Activated naive CD8-positive, alpha-beta T cell treated with anti-CD3 and anti-CD28 coated beads, Interleukin-2, amount 50 U/mL, for 24 hours (primary cell): Measurements from ENCODE around the gene PTPRE.

Experiments used
- ATAC-seq: fragments of 150-1000 bp; cut with Tn5 transposase; one replicate; pipeline ENCODE4 v1.10.0; 2021
- DNase-seq: peaks from one replicate; pipeline ENCODE4 v3.0.0; 2021
- H3K27ac Mint-ChIP-seq: one replicate; pipeline ENCODE4 v1.8.0; 2021; ENCODE audit warnings: mild to moderate bottlenecking, mixed read lengths
- H3K27me3 Mint-ChIP-seq: one replicate; pipeline ENCODE4 v1.8.0; 2021; ENCODE audit warnings: mixed read lengths
- H3K36me3 Mint-ChIP-seq: one replicate; pipeline ENCODE4 v1.8.0; 2021; ENCODE audit warnings: low read depth, mixed read lengths
- H3K4me1 Mint-ChIP-seq: one replicate; pipeline ENCODE4 v1.8.0; 2021; ENCODE audit warnings: mixed read lengths
- H3K4me3 Mint-ChIP-seq: one replicate; pipeline ENCODE4 v1.8.0; 2021; ENCODE audit warnings: mild to moderate bottlenecking, moderate library complexity, mixed read lengths
- H3K9me3 Mint-ChIP-seq: one replicate; pipeline ENCODE4 v1.8.0; 2021; ENCODE audit warnings: mixed read lengths

PTPRE gene

DNA sequence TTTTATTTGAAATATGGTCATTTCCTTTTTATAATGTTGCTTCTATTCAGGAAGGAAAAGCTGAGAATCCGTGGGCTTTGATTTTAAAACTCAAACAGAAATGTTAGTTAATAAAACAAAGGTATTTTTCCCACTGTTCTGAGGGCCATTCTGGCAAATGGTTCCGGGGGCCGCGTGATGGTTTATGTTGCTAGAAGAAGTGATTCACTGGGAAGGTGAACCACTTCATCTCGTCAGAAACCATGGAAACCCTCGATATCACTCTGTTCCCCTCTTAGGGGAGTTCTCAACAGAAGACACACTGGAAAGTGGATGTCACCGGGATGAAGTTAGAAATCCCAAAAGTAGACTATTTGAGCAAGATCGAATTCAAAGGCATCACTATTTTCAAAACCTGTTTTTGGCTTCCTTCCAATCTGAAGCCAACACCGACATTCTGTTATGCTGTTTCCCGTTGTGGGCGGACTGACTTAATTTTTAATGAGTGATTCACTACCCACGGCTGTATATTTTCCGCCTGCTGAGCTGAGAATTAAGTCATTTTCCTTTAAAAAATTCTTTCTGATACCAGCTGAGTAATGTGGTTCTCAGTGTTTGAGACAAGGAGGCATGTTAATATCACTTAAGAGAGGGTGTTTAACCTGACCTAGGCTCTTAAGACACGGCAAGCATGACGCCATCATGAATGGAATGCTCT, 84.1 kb downstream of the PTPRE start:
- Mint-ChIP-seq H3K27ac (peak overlapping the region; percentile 94), H3K27me3 (peaks cover 6% of the 10 kb centered on the region), H3K9me3 (no peaks in the 10 kb centered on the region), H3K36me3 (no peaks in the 10 kb centered on the region), H3K4me1 (peaks cover 58% of the 10 kb centered on the region), H3K4me3 (peak overlapping the region; percentile 60)
- DNase-seq (peak; percentile 59), ATAC-seq (peak; percentile 88)

DNA sequence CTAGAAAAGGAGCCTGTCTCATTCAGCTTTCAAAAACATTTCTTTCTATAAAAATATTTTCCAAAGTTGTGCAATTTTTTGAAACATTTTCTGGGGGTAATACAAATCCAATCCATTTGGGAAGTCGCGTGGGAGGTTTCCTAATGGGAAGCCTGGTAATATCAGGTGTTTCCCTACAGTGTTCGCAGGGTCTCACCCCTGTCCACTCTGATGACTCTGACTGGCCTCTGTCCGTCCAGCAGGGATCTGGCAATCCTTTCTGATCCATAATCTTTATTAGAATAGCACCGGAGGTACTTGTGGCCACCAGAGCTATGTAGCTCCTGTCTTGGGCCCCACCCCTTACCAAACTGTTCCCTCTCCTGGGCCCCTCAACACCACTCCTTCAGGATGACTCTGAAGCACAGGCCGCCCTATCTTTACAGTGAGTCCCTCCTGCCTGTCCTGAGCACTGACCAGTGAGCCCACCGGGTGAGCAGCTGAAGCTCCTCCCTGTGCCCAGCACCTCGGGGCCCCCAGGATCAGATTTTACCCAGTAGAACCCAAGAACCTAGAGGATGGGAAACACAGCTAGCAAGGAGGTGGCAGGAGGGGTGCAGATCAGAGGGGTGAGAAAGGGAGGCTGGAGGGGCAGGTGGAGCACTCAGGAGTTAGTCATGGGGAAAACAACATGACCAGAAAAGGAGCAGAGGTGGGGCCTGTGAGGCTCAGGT, 84.8 kb downstream of the PTPRE start:
- DNase-seq (no peak), ATAC-seq (no peak)
- H3K27me3 Mint-ChIP-seq = peaks cover 6% of the 10 kb centered on the region
- peaks cover 52% of the 10 kb centered on the region for H3K4me1 Mint-ChIP-seq
- no peaks in the 10 kb centered on the region for H3K9me3 Mint-ChIP-seq
- peak overlapping the region; percentile 60 for H3K4me3 Mint-ChIP-seq
- H3K36me3 Mint-ChIP-seq = no peaks in the 10 kb centered on the region
- peak overlapping the region; percentile 94 for H3K27ac Mint-ChIP-seq

DNA sequence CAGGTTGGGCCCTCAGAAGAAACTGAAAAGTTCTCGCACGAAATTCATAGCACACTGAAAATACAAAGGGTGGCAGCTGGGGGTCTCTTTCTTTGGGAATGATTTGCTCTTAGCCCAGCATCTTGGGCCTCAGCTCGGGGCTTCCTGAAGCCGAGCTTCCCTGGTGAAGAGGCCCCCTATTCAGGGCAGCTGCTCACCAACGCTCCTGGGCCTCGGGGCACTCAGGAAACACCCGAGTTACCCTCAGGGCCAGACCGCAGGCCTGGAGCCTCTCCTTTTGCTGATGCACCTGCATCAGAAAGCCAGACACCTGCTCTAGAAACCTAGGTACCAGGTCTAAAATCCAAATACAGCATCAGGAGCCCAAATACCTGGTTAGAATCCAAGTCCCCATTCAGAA, 85.5 kb downstream of the PTPRE start:
- no peaks in the 10 kb centered on the region for H3K36me3 Mint-ChIP-seq
- no peaks in the 10 kb centered on the region for H3K9me3 Mint-ChIP-seq
- peaks cover 46% of the 10 kb centered on the region for H3K4me1 Mint-ChIP-seq
- DNase-seq = no peak
- H3K4me3 Mint-ChIP-seq = no peak overlapping the region
- peak overlapping the region; percentile 94 for H3K27ac Mint-ChIP-seq
- no peak for ATAC-seq
- peaks cover 6% of the 10 kb centered on the region for H3K27me3 Mint-ChIP-seq

DNA sequence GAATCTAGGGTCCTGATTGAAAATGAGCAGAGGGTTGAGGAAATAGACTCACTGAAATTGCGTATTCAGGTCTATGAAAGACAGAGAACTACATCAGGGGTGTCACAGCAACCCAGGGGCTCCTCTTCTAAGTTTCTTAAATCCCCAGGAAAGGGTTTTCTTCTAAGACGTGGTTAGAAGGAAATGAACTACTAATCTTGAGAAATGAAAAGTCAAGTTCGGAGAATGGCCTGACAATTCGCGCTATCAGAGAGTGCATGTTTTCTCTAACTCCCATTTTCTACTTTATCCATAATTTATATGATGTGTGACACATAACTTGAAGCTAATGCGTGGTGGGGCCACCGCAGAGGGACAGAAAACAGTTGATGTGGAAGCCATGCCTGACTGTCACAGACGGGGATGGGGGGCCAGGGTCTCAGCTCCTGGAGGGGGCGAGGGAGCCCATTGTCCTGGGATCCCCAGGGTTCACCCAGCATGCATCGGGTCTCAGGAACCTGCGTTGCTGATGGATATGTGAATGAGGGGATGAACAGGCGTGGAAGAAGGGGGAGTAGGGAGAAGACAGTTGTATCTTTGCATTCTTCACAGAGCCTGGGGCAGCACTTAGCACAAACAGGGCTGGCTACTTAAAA, 86.3 kb downstream of the PTPRE start:
- Mint-ChIP-seq H3K27ac (no peak overlapping the region), H3K27me3 (peaks cover 10% of the 10 kb centered on the region), H3K36me3 (no peaks in the 10 kb centered on the region), H3K4me3 (no peak overlapping the region), H3K4me1 (peaks cover 46% of the 10 kb centered on the region), H3K9me3 (no peaks in the 10 kb centered on the region)
- DNase-seq = no peak
- no peak for ATAC-seq

DNA sequence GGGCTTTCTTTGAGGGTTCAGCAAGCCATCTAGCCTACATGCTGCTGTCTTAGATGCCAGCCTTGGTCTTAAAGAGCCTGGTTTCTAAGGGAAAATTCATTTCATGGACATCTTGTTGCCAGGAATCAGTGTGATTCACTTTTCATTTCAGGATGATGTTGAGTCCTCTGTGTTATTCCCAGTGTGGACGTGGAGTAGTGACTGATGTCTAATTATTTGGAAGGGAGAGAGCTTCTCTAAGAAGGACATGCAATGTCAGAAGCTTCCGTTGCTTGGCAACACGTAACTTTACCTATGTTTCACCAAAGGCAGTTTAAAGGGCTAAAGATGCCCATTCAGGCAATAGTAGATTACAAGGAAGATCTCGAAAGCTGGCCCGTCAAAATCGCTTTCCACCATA, 89.0 kb downstream of the PTPRE start:
- Mint-ChIP-seq H3K36me3 (no peaks in the 10 kb centered on the region), H3K4me1 (peaks cover 27% of the 10 kb centered on the region), H3K9me3 (no peaks in the 10 kb centered on the region), H3K27me3 (peaks cover 34% of the 10 kb centered on the region), H3K27ac (no peak overlapping the region), H3K4me3 (no peak overlapping the region)
- ATAC-seq (no peak), DNase-seq (no peak)

DNA sequence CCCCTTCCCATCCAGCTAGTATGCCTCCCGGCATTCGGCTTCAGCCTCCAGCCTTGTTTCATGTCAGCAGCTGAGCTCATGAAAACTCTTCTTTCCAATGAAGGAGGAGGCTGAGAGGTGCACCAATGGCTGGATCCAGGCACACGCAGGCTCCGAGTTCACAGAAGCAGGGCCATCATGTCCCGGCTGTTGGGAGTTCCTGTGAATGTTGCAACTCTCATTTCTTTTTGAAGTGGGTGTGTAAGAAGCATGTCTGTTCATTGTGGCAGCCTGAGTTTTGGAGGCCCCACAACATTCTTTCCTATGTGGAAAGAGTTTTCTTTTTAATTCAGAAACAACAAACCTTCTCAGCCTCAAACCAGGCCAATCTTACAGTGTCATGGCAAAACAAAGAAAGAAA, 89.7 kb downstream of the PTPRE start:
- Mint-ChIP-seq H3K27ac (no peak overlapping the region), H3K4me1 (peaks cover 21% of the 10 kb centered on the region), H3K36me3 (no peaks in the 10 kb centered on the region), H3K4me3 (no peak overlapping the region), H3K27me3 (peaks cover 35% of the 10 kb centered on the region), H3K9me3 (no peaks in the 10 kb centered on the region)
- DNase-seq (no peak), ATAC-seq (no peak)

DNA sequence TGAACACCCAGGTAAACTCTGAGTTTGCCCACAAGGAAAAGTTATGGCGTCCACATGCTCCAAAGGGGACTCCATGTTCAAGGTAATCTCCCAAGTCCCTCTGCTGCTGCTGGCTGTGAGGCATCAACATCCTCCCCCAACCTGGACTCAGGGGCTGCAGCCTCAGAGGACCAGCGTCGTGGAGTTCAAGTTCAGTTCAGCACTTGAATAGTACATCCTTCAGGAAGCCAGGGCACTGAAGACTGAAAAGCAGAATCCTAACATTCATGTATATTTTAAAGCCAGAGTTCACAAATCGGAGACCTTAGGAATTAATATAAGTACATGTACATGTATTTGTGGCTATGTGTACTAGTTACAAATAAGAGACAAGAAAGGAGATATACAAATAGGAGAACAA, 90.4 kb downstream of the PTPRE start:
- Mint-ChIP-seq H3K36me3 (no peaks in the 10 kb centered on the region), H3K4me1 (peaks cover 14% of the 10 kb centered on the region), H3K27ac (no peak overlapping the region), H3K27me3 (peaks cover 35% of the 10 kb centered on the region), H3K4me3 (no peak overlapping the region), H3K9me3 (no peaks in the 10 kb centered on the region)
- DNase-seq (no peak), ATAC-seq (no peak)

DNA sequence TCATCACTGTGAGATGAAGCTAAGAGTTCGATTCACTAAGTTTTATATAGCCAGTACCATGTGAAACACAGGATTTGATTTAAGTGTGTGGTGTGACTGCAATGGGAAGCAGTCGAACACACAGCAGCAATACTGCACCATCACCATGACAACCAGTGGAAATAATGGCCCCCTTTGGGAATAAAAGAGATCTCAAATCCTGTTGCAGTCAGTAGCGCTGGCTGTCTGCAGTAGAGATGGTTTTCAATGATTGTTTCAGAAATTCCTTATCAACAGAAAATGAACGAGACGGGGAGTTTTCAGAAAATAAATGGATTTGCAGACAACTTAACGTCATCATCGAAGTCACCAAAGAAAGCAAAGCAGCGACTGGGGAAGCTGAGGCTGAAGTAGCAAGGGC, 91.0 kb downstream of the PTPRE start:
- Mint-ChIP-seq H3K9me3 (no peaks in the 10 kb centered on the region), H3K4me3 (no peak overlapping the region), H3K27ac (no peak overlapping the region), H3K36me3 (no peaks in the 10 kb centered on the region), H3K27me3 (peaks cover 35% of the 10 kb centered on the region), H3K4me1 (peaks cover 7% of the 10 kb centered on the region)
- ATAC-seq (no peak), DNase-seq (no peak)

DNA sequence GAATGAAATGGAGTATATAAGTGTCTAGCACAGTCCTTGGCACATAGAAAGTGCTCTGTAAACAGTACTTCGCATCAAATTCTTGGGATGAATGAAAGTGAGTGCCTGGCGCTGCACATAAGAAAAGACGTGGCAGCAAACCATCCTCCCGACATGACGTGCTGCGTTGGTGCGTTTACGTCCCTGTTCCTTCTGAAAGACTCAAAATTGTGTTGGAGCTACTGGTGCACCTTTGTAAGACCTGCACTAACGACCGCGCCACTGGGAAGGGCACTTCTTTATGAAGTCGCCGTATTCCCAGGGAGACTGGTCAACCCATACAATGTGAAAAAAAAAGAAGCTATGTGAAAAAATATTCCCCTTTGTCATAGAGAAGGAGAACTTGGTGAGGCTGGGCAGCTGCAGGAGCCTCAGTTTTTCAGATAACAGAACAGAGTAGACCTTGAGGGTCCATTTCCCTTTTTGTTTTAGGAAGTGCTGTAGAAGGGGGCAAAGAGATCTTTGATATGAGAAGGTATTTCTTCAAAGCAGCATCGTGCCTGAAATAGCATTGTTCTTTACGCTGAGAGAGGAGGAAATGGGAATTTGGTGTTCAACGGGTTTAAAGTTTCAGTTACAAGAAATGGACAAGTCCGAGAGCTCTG, 91.7 kb downstream of the PTPRE start:
- peaks cover 34% of the 10 kb centered on the region for H3K27me3 Mint-ChIP-seq
- H3K9me3 Mint-ChIP-seq = no peaks in the 10 kb centered on the region
- H3K4me3 Mint-ChIP-seq = no peak overlapping the region
- H3K4me1 Mint-ChIP-seq = peaks cover 1% of the 10 kb centered on the region
- H3K27ac Mint-ChIP-seq = no peak overlapping the region
- H3K36me3 Mint-ChIP-seq = no peaks in the 10 kb centered on the region
- no peak for ATAC-seq
- no peak for DNase-seq

DNA sequence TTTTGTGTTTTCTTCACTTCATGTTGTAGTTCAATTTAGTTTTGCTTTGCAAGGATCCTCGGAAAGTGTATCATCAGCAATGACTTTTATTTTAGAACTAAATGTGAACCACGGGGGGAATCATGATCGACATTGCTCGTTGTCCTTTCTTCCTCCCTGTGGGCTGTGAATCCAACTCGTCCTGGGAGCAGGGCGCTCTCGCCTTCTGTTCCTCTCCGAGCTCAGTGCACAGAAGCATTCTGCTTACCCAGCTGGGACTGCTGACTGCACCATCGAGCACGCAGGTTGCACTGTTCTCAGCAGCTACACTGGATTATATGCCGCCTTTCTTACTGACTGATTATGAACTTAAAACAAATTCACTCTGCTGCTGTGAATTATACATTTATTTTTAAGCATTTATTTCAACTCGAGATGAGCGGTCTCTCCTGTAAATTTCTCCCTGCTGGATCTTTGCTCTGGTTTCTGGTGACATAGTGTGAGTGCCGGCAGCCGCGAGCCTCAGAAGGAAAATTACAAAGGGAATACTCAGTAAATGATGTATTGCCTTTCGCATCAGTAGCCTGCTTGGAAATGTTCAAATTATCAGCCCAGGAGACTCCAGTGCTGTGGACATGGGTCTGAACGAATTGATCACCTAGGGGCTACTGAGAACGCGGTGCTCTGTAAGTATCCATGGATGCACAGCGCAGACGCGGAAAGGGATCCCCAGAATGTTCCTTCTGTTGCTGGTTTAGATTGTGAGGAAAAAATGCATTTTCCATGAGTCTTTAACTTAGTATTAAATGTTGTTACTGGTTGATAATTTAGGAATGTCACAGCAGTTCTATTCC, 92.6 kb downstream of the PTPRE start:
- Mint-ChIP-seq H3K27me3 (peaks cover 34% of the 10 kb centered on the region), H3K36me3 (no peaks in the 10 kb centered on the region), H3K4me1 (no peaks in the 10 kb centered on the region), H3K9me3 (no peaks in the 10 kb centered on the region), H3K27ac (no peak overlapping the region), H3K4me3 (no peak overlapping the region)
- ATAC-seq (no peak), DNase-seq (no peak)

DNA sequence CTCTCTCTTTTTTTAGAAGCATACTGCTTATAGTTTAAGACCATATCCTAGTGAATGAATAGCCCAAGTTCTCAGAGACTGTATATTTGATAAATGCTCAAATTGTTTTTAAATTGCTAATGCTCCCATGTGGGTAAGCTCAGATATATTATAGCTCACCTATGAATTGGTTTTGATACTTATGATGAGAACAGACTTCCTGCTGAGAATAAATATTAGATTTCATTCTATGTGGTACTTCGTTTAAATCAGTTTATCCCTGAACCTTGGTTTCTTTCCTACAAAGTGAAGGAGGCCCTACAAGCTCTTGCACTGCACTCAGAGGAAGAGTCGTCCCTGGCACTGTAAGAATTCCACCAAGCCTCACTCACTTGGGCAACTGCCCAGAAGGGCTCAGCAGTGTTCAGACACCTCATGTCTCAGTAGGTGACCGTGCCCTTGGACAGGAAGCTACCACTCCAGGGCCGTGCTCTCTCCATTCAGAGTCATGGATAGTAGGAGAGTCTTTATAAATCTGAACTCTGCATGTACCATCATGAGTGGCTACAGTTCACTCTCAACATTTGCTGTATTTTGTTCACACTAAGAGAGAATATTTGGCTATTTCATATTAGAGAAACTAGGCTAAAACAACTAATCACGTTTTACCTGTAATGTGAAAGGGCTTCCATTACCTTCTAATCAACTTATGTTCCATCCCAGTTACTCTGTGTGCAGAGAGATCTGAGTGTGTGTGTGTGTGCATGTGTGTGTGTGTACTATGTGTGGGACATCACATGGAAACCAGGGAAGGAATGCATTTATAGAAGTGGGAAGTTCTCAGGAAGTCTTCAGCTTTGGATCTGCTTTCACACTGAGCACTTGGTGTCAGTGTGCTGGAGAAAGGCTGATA, 93.8 kb downstream of the PTPRE start:
- Mint-ChIP-seq H3K4me1 (no peaks in the 10 kb centered on the region), H3K36me3 (no peaks in the 10 kb centered on the region), H3K27ac (no peak overlapping the region), H3K27me3 (peaks cover 37% of the 10 kb centered on the region), H3K9me3 (no peaks in the 10 kb centered on the region), H3K4me3 (no peak overlapping the region)
- ATAC-seq = no peak
- DNase-seq = no peak

DNA sequence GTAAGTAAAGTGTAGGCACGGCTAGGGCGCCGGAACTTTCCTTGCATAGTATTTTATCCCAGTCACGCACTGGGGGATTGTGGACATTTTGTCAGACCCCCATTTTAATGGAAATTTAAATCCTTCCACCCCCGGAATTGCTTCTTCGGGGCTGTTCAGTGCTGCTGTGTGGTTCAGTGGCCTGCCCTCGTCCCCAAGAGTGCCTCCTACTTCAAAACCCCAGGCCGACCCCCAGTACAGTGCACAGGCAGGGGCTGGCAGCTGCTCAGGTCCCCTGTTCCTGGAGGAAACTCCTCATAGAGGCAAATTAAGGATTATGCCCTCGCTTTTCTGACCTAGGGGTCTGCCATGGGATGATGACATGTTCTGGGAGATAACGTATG, 94.5 kb downstream of the PTPRE start:
- DNase-seq = no peak
- Mint-ChIP-seq H3K4me1 (no peaks in the 10 kb centered on the region), H3K27ac (no peak overlapping the region), H3K4me3 (no peak overlapping the region), H3K9me3 (no peaks in the 10 kb centered on the region), H3K27me3 (peaks cover 37% of the 10 kb centered on the region), H3K36me3 (no peaks in the 10 kb centered on the region)
- ATAC-seq = no peak

DNA sequence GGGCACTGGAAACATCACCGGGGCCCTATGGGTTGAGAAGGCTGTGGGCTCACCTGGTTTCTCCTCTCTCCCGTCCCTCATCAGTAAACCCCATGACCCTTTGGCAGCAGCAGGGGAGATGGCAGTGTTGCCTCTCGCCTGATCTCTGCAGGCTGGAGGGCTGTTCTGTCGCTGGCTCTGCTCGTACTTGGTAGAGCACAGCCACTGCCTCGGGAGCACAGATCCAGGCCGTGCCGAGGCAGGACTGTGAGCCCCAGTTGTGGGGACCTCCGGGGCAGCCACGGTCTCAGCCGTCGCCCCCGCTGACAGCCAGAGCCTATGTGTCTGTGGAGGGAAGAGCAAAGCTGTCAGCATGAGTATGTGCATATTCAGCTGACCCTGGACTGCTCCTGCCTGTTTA, 94.9 kb downstream of the PTPRE start:
- Mint-ChIP-seq H3K27me3 (peaks cover 37% of the 10 kb centered on the region), H3K4me3 (no peak overlapping the region), H3K36me3 (no peaks in the 10 kb centered on the region), H3K9me3 (no peaks in the 10 kb centered on the region), H3K27ac (no peak overlapping the region), H3K4me1 (no peaks in the 10 kb centered on the region)
- ATAC-seq = no peak
- DNase-seq = no peak
